ENCODE data around the gene PNLIPRP1.

- TF ChIP-seq POLR2AphosphoS5 (IDR thresholded peaks at IDR 0.05) = no peak
- no peak for TF ChIP-seq CTCF (IDR thresholded peaks at IDR 0.05; ENCODE audit: poor library complexity, severe bottlenecking)
- TF ChIP-seq EZH2 (IDR thresholded peaks at IDR 0.05; ENCODE audit: borderline replicate concordance, insufficient read depth, low read length, poor library complexity, severe bottlenecking) = no peak
- TF ChIP-seq EP300 (conservative IDR thresholded peaks at IDR 0.05; ENCODE audit: poor library complexity, severe bottlenecking) = no peak
- TF ChIP-seq TAF1 (IDR thresholded peaks at IDR 0.05; ENCODE audit: low read depth) = no peak
- TF ChIP-seq SMC3 (conservative IDR thresholded peaks at IDR 0.05; ENCODE audit: poor library complexity) = no peak
- no peak for TF ChIP-seq RAD21 (conservative IDR thresholded peaks at IDR 0.05)
Observed at GRCh38 chr10:116626815-116627214, 36.1 kb downstream of the PNLIPRP1 start.
